Bronchial epithelial cell (primary cell): ENCODE data around the gene FSIP2. TPM values are rescaled to one million over a fixed set of nuclear protein-coding genes. Genes with fewer than 3 reads are reported as not detected.

ENCODE experiments used
- DNase-seq: peaks from one replicate; pipeline ENCODE4 v3.0.0-alpha.2; 2010; ENCODE audit warnings: low read depth
- FAIRE-seq: peaks from 2 replicates; lab custom pipeline; 2011; peaks lifted over from hg19 to GRCh38; lab: Jason Lieb, UNC
- H3K27me3 ChIP-seq: 2 replicates; pipeline ENCODE4 v1.5.1; 2011; ENCODE audit warnings: low read length; ENCODE audit not compliant: control insufficient read depth, insufficient read depth
- H3K36me3 ChIP-seq: 2 replicates; pipeline ENCODE4 v1.5.1; 2011; ENCODE audit warnings: low read length; ENCODE audit not compliant: control insufficient read depth, insufficient read depth
- H3K4me3 ChIP-seq: 2 replicates; pipeline ENCODE4 v1.5.1; 2011; ENCODE audit warnings: mild to moderate bottlenecking, low read depth, low read length, control low read depth
- CTCF ChIP-seq: IDR thresholded peaks from 2 replicates; pipeline ENCODE4 v1.5.1; 2011; ENCODE audit warnings: mild to moderate bottlenecking, moderate library complexity, low read length, control low read depth, inconsistent platforms; ENCODE audit not compliant: insufficient read depth, severe bottlenecking
- total RNA-seq: library from RNA; depleted of rRNA; stranded (reverse); fragments of >200 nt; gene quantifications from 2 replicates; pipeline ENCODE4 v1.2.1, GENCODE V29; 2014

FSIP2 gene
- total RNA-seq, 1 donor from 2014 or later: 0.26 TPM

- FAIRE-seq (no peak), DNase-seq (no peak)
- H3K36me3 ChIP-seq: no peaks in the 10 kb centered on the region
- H3K4me3 ChIP-seq: no peak overlapping the region
- no peaks in the 10 kb centered on the region for H3K27me3 ChIP-seq
- TF ChIP-seq CTCF: no peak
These were observed 51.8 kb downstream of the FSIP2 start for GRCh38 chr2:185790361-185790760.

GRCh38 chr2:185793532-185794345 is 55.1 kb downstream of the FSIP2 start:
- Histone ChIP-seq H3K36me3 (no peaks in the 10 kb centered on the region), H3K4me3 (no peak overlapping the region), H3K27me3 (no peaks in the 10 kb centered on the region)
- no peak for DNase-seq
- FAIRE-seq: no peak
- no peak for TF ChIP-seq CTCF

DNA sequence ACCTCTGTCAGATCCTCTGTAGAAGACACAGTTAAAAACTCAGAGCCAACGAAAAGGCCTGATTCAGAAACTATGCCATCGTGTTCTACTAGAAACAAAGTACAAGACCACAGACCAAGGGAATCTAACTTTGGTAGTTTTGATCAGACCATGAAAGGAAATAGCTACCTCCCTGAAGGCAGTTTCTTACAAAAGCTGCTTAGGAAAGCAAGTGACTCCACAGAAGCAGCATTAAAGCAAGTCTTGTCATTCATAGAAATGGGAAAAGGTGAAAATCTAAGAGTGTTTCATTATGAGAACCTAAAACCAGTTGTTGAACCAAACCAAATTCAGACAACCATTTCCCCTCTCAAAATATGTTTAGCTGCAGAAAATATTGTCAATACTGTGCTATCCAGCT is 58.2 kb downstream of the FSIP2 start:
- DNase-seq (no peak), FAIRE-seq (no peak)
- Histone ChIP-seq H3K4me3 (no peak overlapping the region), H3K36me3 (no peaks in the 10 kb centered on the region), H3K27me3 (no peaks in the 10 kb centered on the region)
- no peak for TF ChIP-seq CTCF

GRCh38 chr2:185802926-185803325 is 64.3 kb downstream of the FSIP2 start:
- no peak overlapping the region for H3K4me3 ChIP-seq
- no peak for DNase-seq
- H3K36me3 ChIP-seq: no peaks in the 10 kb centered on the region
- TF ChIP-seq CTCF: no peak
- no peak for FAIRE-seq
- no peaks in the 10 kb centered on the region for H3K27me3 ChIP-seq

DNA sequence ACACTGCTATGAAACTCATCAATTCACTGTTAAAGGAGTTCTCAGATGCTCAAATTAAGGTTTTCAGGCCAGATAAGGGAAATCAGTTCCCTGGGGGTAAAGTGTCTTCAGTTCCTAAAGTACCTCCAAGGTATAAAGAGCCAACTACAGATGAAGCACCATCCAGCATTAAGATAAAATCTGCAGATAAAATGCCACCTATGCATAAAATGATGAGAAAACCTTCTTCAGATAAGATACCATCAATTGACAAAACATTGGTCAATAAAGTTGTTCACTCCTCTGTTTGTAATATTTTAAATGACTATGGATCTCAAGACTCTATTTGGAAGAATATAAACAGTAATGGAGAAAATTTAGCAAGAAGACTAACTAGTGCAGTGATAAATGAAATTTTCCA is 68.2 kb downstream of the FSIP2 start:
- no peak for TF ChIP-seq CTCF
- FAIRE-seq: no peak
- no peak for DNase-seq

DNA sequence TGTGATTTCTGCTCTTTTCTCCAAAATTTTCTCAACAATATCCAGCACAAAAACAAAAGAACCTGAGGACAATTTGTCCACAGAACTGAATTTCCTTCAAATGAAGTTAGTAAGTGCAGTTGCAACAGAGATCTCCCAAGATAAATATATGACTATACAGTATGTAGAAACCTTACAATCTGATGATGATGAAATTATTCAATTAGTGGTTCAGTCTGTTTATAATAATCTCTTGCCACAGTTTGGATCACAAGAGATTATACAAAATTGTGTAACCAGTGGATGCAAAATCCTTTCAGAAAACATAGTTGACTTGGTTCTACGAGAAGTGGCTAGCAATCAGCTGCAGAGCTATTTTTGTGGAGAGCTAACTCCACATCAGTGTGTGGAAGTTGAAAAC is 68.7 kb downstream of the FSIP2 start:
- no peaks in the 10 kb centered on the region for H3K27me3 ChIP-seq
- H3K4me3 ChIP-seq: no peak overlapping the region
- no peak for DNase-seq
- no peak for FAIRE-seq
- TF ChIP-seq CTCF: no peak
- no peaks in the 10 kb centered on the region for H3K36me3 ChIP-seq

More for the DNA sequence above, 68.2 kb downstream of the FSIP2 start:
- H3K36me3 ChIP-seq: no peaks in the 10 kb centered on the region
- no peak overlapping the region for H3K4me3 ChIP-seq
- no peaks in the 10 kb centered on the region for H3K27me3 ChIP-seq
